ENCODE data around the gene RAI1.

RAI1 gene

DNA sequence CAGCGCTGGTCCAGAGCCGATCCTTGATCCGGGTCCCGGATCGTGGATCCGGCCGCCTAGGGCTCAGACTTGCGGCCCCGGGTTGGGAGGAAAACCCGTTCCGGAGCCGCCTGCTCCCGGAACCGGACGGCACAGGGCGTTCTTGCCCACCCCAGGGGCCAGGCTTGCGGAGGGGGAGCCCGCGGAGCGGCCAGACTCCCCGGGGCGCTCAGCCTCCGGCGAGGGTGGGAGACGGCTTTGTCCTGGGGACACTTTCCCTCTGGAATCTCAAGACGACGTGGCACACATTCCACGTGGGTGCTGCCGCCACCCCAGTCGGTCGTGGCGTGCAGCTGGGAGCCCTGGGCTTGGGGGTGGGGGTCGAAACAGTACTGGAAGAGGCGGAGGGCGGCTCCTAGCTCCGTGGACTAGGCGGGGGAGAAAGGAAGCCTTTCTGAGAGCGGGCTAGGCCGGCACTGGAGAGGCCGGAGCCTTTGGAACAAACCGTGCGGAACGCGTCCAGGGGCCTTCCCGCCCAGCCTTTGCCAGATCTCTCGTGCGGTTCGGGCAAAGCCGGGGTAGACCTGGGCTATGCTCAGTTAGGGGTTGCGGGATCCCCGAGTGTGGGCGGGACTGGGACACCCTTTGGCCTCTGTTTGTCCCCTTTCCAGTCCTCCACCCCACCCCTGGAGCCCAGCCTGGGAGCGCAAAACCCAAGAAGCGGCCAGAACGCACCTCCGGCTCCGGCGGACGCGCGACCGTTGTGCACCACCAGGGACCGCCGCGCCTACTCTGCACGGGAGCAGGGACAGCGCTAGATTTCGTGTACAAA lies 129.0 kb downstream of the RAI1 start:
- H3K27ac ChIP-seq: peak overlapping the region; percentile 58 to 69
- peak; percentile 51 to 82 for DNase-seq

DNA sequence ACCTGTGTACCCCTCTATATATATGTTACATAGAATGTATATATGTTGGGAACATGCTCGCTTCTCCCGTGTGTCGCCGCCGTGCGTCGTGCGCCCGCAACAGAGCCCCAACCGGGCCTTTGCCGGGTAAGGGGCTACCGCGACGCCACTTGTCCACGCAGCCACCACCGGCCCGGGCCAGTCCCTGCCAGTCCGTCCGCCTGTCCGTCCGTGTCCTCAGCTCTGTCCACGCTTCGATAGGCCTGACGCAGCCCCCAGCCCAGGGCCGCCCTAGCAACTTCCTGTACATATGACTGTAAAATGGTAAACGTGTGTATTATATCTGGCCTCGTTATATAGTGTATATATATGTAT lies 129.6 kb downstream of the RAI1 start:
- TF ChIP-seq CTCF (IDR thresholded peaks at IDR 0.05): no peak
- H3K9me3 ChIP-seq: no peaks in the 10 kb centered on the region
- intact Hi-C loops (cut with DNase I; ENCODE audit: low total_unique reads): loop anchor here (5.0 kb wide), 1 partner anchor 106 kb away; no protein-coding TSS in a partner anchor
- H3K27ac ChIP-seq: peak overlapping the region; percentile 58 to 69
- peaks cover 20 to 64% (median 20%) of the 10 kb centered on the region in 3 donors for H3K36me3 ChIP-seq
- peaks cover 0 to 62% (median 38%) of the 10 kb centered on the region in 4 donors for H3K4me1 ChIP-seq
- H3K4me3 ChIP-seq: no peak overlapping the region
- DNase-seq: no peak
- no peaks in the 10 kb centered on the region for H3K27me3 ChIP-seq

More for the DNA sequence above, 129.0 kb downstream of the RAI1 start:
- H3K27me3 ChIP-seq: no peaks in the 10 kb centered on the region
- no peak for TF ChIP-seq CTCF (IDR thresholded peaks at IDR 0.05)
- no peaks in the 10 kb centered on the region for H3K9me3 ChIP-seq
- intact Hi-C loops (cut with DNase I; ENCODE audit: low total_unique reads): loop anchor here (5.0 kb wide), 1 partner anchor 107 kb away; no protein-coding TSS in a partner anchor
- H3K36me3 ChIP-seq: peaks cover 20 to 64% (median 20%) of the 10 kb centered on the region in 3 donors
- peak overlapping the region; percentile 41 to 51 for H3K4me3 ChIP-seq
- peaks cover 0 to 56% (median 34%) of the 10 kb centered on the region in 4 donors for H3K4me1 ChIP-seq

DNA sequence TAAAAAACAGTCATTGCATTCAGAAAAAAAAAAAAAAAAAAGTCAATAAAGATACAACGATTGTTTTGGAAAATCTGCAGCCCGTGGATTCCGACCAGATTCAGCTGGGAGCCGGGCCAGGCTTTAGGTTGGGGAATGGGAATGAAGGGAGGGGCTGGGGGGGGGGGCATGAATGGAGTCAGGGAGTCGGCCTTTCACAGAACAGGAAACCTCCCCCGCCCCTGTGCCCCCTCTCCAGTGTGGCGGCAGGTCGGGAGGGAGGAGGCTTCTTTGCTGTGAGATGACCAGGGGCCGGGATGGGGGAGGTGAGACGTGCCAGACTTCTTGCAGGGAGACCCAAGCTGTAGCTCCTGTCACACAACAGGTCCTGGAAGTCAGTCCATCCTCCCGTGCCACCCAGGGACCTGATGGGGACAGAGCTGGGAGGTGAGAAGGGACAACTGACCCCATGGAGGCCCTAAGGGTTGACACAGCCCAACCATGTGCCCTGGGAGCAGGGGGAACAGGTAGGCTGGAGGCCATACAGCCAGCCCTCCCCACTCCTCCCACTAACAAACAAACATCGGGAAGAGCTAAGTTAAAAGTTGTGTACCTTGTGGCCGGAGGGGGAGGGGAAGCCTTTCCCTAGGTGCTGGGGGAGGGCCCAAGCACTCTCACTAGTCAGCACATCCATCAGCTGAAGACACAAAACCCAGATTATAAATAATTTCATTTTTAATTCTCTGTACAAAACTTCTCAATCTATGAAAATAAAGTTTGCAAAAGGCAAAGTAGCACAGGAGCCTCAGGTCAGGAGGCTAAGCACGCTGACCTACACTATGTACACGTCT lies 130.3 kb downstream of the RAI1 start:
- H3K27ac ChIP-seq: peak overlapping the region; percentile 10 to 11
- no peak for DNase-seq
- no peak for TF ChIP-seq CTCF (IDR thresholded peaks at IDR 0.05)
- peaks cover 20 to 66% (median 24%) of the 10 kb centered on the region in 3 donors for H3K36me3 ChIP-seq
- intact Hi-C loops (cut with DNase I; ENCODE audit: low total_unique reads): loop anchor here (5.0 kb wide), 1 partner anchor 106 kb away; no protein-coding TSS in a partner anchor
- no peaks in the 10 kb centered on the region for H3K27me3 ChIP-seq
- H3K4me3 ChIP-seq: no peak overlapping the region
- no peaks in the 10 kb centered on the region for H3K9me3 ChIP-seq
- peaks cover 0 to 62% (median 38%) of the 10 kb centered on the region in 4 donors for H3K4me1 ChIP-seq

GRCh38 chr17:17812211-17813054 lies 131.2 kb downstream of the RAI1 start:
- DNase-seq: peak; percentile 70 to 84
- Histone ChIP-seq H3K27me3 (no peaks in the 10 kb centered on the region), H3K4me1 (peaks cover 0 to 62% (median 38%) of the 10 kb centered on the region in 4 donors), H3K9me3 (no peaks in the 10 kb centered on the region), H3K4me3 (no peak overlapping the region), H3K36me3 (peaks cover 20 to 66% (median 31%) of the 10 kb centered on the region in 3 donors), H3K27ac (peak overlapping the region; percentile 10 to 11)
- intact Hi-C loops (cut with DNase I; ENCODE audit: low total_unique reads): loop anchor here (5.0 kb wide), 1 partner anchor 105 kb away; no protein-coding TSS in a partner anchor
- TF ChIP-seq CTCF (IDR thresholded peaks at IDR 0.05): peak; percentile 99

Measured in tibial artery (tissue), 4 donors.